ENCODE data around the gene ZNF205. TPM values are rescaled to one million over a fixed set of nuclear protein-coding genes. Genes with fewer than 3 reads are reported as not detected.

The ZNF205 gene
- total RNA-seq, 4 donors from 2014 or later: 19.4 to 29.2 (median 21.5) TPM

DNA sequence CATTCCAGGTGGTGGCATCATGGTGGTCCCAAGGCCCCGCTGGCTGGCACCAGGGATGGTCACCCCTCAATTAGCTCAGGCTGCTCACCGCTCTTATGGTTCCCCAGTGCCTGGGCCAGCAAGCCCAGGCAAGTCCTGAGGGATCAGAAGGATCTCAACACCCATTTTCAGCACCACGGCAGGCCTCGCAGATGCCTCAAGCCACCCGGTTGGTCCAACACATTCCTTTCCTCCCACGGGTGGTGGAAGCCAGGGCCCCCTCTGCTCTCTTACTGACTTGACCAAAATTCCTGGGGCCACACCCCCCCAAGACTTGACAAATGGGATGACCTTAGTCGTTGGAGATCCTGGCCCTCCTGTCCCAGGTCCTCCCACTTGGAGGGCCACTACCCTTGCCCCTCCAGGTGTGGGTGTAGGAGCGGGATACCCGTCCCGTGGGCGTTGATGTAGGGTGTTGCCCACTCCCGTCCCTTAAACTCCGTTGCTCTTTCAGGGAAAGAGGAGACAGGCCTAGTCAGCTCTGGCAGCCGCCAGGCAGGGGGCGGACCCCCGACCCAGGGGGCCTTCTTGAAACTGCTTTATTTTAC lies 5.9 kb downstream of the ZNF205 start:
- Histone ChIP-seq H3K9me3 (no peaks in the 10 kb centered on the region), H3K27ac (no peak overlapping the region), H3K4me1 (peaks cover 0 to 17% (median 4%) of the 10 kb centered on the region in 4 donors), H3K4me3 (no peak overlapping the region), H3K36me3 (peaks cover 0 to 75% (median 0%) of the 10 kb centered on the region in 3 donors), H3K27me3 (no peaks in the 10 kb centered on the region)
- TF ChIP-seq CTCF (IDR thresholded peaks at IDR 0.05): no peak
- no peak for TF ChIP-seq POLR2A (IDR thresholded peaks at IDR 0.05)
- no peak for TF ChIP-seq EP300 (IDR thresholded peaks at IDR 0.05)
- 82 to 84% methylated on average over 16 of the region's 16 CpGs for WGBS, 2 donors
- DNase-seq (ENCODE audit: low spot score in 2 of 2): no peak

DNA sequence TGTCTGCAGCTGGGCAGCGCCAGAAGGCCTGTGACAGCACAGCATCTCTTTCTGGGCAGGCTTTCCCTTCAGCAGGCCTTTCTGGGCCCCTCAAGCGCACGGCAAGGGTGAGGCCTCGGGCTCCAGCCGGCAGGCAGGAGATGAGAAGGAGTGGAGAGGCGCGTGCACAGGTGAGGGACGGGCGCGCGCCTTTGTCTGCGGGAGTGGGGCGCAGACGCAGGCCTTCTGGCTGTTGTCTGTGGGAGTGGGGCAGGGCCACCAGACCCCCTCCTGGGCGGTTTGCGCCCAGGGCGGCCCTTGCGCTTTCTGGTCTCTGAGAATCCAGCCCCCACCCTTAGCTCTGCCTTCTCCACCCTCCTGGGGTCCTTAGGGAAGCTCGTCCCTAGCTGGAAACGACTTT lies 6.5 kb downstream of the ZNF205 start:
- H3K9me3 ChIP-seq: no peaks in the 10 kb centered on the region
- no peak for TF ChIP-seq POLR2A (IDR thresholded peaks at IDR 0.05)
- TF ChIP-seq EP300 (IDR thresholded peaks at IDR 0.05): no peak
- TF ChIP-seq CTCF (IDR thresholded peaks at IDR 0.05): no peak
- no peak for DNase-seq (ENCODE audit: low spot score in 2 of 2)
- no peaks in the 10 kb centered on the region for H3K27me3 ChIP-seq
- peaks cover 0 to 74% (median 0%) of the 10 kb centered on the region in 3 donors for H3K36me3 ChIP-seq
- 91 to 95% methylated on average over 20 of the region's 20 CpGs for WGBS, 2 donors
- H3K4me1 ChIP-seq: peaks cover 0 to 17% (median 3%) of the 10 kb centered on the region in 4 donors
- no peak overlapping the region for H3K27ac ChIP-seq
- no peak overlapping the region for H3K4me3 ChIP-seq

DNA sequence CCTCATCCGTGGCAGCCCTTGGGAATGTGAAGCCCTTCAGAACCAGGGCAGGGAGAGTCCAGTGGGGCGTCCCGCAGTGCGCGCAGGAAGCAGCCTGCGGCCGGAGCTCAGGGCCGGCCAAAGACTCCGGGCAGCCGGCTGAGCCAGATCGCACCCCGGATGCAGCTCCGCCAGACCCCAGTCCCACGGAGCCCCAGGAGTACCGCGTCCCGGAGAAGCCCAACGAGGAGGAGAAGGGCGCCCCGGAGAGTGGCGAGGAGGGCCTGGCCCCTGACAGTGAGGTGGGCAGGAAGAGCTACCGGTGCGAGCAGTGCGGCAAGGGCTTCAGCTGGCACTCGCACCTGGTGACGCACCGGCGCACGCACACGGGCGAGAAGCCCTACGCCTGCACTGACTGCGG lies 6.9 kb downstream of the ZNF205 start:
- Histone ChIP-seq H3K27ac (no peak overlapping the region), H3K4me1 (peaks cover 0 to 13% (median 3%) of the 10 kb centered on the region in 4 donors), H3K27me3 (no peaks in the 10 kb centered on the region), H3K36me3 (peaks cover 0 to 70% (median 0%) of the 10 kb centered on the region in 3 donors), H3K9me3 (no peaks in the 10 kb centered on the region), H3K4me3 (no peak overlapping the region)
- no peak for TF ChIP-seq CTCF (IDR thresholded peaks at IDR 0.05)
- no peak for TF ChIP-seq POLR2A (IDR thresholded peaks at IDR 0.05)
- TF ChIP-seq EP300 (IDR thresholded peaks at IDR 0.05): no peak
- no peak for DNase-seq (ENCODE audit: low spot score in 2 of 2)
- 94 to 95% methylated on average over 32 to 33 of the region's 33 CpGs for WGBS, 2 donors

- 94 to 95% methylated on average over 38 to 57 of the region's 57 CpGs for WGBS, 2 donors
- no peak overlapping the region for H3K4me3 ChIP-seq
- H3K27ac ChIP-seq: no peak overlapping the region
- no peaks in the 10 kb centered on the region for H3K27me3 ChIP-seq
- DNase-seq (ENCODE audit: low spot score in 2 of 2): no peak
- H3K9me3 ChIP-seq: no peaks in the 10 kb centered on the region
- no peak for TF ChIP-seq EP300 (IDR thresholded peaks at IDR 0.05)
- TF ChIP-seq POLR2A (IDR thresholded peaks at IDR 0.05): no peak
- TF ChIP-seq CTCF (IDR thresholded peaks at IDR 0.05): no peak
- peaks cover 0 to 64% (median 0%) of the 10 kb centered on the region in 3 donors for H3K36me3 ChIP-seq
- peaks cover 0 to 9% (median 3%) of the 10 kb centered on the region in 4 donors for H3K4me1 ChIP-seq
Measured at GRCh38 chr16:3119701-3120408, 7.5 kb downstream of the ZNF205 start.

- peaks cover 0 to 59% (median 0%) of the 10 kb centered on the region in 3 donors for H3K36me3 ChIP-seq
- WGBS, 2 donors: 82 to 83% methylated on average over 15 of the region's 16 CpGs
Measured at GRCh38 chr16:3120435-3120834, 8.0 kb downstream of the ZNF205 start.

More at GRCh38 chr16:3120435-3120834, 8.0 kb downstream of the ZNF205 start:
- Histone ChIP-seq H3K27me3 (no peaks in the 10 kb centered on the region), H3K9me3 (no peaks in the 10 kb centered on the region), H3K27ac (no peak overlapping the region), H3K4me1 (peaks cover 0 to 14% (median 7%) of the 10 kb centered on the region in 4 donors), H3K4me3 (no peak overlapping the region)
- TF ChIP-seq EP300 (IDR thresholded peaks at IDR 0.05): no peak
- no peak for TF ChIP-seq POLR2A (IDR thresholded peaks at IDR 0.05)
- no peak for TF ChIP-seq CTCF (IDR thresholded peaks at IDR 0.05)
- no peak for DNase-seq (ENCODE audit: low spot score in 2 of 2)
